ENCODE results near the gene HIBCH.
"Not testable (repeated sequence)": the region's sequence is repeated elsewhere in the genome, so short reads cannot be mapped to it uniquely, and the experiment has no call there.

The HIBCH gene

DNA sequence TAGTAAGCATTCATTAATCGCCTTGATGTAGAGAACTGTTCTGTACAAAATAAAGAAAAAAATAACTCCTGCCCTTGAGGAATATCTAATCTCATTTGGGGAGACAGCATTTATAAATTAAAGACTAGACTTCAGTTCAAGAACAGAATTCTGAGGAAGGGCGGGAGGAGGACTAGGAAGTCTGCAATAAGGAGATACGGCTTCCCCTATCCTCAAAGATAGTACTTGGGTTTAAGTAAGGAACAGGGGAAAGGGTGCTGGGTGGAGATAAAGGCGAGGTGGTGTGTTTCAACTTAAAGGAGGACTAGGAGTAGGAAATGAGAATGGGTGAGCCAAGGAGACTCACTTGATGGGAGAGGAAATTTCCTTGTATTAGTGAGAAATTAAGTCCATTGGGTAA is 135.2 kb downstream of the HIBCH start:
- no peak for DNase-seq

DNA sequence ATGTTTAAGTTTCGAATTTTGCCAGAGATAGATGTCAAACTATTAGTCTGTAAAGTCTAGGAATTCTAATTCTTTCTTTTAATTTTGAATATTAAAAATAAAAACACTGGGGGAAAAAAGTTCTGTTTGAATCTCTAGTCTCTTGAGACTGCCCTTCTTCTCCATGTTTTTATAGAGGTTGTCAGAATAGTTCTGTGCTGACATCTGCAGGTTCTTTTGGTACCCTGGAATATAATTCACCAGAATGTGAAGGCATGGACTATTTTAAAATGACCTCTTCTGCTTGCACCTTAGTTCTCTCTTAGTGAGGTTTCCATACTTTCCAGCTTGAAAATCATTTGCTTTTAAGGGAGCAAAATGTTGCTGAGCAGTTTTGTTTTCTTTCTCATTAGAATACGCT is 136.1 kb downstream of the HIBCH start:
- DNase-seq, result no peak

GRCh38 chr2:190182071-190182524 is 137.5 kb downstream of the HIBCH start:
- no peak for DNase-seq

- DNase-seq, result no peak
These were observed 138.4 kb downstream of the HIBCH start for GRCh38 chr2:190181123-190181669.

DNA sequence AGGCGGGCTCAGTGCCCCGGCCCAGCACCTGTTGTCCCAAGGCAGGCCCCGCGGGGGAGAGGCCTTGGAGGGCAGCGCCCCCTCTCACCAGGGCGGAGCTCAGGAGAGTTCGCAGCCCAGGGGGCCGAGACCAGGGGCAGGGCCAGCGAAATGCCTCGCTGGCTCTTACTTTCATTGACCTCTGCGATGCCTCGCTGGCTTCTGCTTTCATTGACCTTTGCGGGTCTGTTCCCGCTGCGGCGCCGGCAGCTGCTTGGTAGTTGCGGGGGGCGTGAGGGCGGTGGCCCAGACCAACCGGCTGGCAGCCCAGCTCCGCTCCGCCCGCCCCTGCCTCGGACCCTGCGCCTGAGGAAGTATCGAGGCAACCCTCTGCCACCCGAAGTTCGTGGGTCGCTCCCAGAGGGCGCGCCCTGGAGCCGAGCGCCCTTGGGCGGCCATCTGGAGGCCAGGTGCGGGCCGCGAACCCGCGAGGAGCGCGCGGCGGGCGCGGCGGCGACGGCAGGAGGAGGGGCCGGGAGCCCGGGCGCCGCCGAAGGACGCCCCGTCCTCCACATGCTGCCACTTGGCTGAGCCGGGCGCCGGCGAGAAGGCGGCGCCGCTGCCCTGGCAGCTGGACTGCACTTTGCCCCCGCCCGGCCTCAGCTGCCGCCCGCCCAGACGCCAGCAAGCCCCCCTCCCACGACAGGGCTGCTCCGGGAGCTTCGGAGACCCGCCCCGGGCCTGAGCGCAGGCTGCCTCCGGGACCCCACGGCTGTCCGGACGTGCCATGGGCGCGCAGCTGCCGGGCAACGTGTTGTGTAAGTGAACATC is 139.1 kb downstream of the HIBCH start:
- DNase-seq, result peak in 1 of 2 experiments; percentile 38

- DNase-seq, result no peak
These were observed 139.8 kb downstream of the HIBCH start for GRCh38 chr2:190179754-190180312.

- no peak for DNase-seq
These were observed 141.4 kb downstream of the HIBCH start for GRCh38 chr2:190178066-190178722.

DNA sequence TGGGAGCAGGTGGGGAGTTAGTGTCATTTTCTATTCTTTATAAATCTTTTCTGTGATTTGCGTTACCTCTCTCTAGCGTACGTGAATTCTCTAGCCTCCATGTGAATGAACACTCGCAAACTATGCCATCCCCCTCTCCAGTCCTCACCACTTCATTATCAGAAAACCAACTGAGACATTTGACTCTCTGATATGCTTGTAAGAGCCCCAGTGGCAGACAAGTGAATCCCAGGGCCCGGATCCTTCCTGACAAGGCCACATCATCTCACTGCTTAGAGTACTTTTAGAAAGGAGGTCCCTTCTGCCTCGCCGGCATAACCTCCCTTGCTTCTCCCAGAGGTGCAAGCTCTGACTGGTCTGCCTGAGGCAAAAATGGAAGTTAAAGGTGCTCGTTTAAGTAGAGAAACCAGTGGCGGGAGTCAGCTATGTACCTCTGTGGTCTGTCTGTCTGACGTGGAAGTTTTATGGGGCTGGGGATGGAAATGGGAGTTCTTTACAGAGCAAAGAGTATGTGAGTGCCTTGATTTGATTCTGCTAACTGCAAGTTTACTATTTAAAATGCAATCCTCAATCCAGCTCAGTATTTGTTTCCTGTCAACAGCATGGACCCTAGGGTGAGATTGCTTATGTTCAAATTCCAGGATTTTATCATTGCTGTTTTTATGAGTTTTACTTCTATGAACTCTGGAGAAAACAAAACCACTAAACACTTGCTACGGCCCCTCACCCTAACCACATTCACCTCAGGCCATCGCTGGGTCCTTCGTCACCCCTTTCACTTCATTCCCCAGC is 142.2 kb downstream of the HIBCH start:
- no peak for DNase-seq

DNA sequence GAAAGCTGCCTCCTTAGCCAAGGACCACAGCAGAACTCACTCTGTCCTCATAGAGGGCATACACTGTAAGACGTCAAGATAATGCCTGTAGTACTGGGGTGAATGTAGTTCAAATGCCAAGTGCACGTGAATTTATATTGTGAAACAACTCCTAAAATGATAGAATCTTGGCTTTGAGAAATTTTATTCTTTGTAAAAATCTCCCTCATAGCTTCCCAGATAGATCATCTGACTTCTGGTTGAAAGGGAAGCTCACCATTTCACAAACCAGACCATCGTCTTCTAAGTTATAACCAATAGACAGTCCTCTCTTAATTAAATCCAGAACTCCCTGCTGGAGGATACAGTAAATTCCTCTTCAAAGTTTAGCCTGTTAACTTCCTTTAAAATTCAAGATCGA is 146.2 kb downstream of the HIBCH start:
- no peak for DNase-seq

DNA sequence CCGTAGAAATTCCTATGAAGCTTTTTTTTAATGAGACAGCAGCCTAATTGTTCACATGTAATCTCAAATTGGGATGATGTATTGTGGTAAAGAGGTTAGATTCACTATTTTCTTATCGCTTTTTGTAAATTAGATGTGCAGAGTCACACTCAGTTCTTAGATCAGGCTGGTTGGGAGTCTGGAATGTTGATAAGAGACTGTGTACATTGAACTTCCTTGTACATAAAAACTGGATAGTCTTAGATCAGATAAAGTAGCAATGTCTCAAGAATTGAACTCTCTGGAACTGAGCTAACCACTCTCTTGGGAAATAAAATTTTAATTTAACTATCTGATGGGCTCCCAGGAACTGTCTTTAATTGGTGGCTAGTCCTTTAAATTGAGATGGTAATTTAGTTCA is 149.0 kb downstream of the HIBCH start:
- no peak for DNase-seq

DNA sequence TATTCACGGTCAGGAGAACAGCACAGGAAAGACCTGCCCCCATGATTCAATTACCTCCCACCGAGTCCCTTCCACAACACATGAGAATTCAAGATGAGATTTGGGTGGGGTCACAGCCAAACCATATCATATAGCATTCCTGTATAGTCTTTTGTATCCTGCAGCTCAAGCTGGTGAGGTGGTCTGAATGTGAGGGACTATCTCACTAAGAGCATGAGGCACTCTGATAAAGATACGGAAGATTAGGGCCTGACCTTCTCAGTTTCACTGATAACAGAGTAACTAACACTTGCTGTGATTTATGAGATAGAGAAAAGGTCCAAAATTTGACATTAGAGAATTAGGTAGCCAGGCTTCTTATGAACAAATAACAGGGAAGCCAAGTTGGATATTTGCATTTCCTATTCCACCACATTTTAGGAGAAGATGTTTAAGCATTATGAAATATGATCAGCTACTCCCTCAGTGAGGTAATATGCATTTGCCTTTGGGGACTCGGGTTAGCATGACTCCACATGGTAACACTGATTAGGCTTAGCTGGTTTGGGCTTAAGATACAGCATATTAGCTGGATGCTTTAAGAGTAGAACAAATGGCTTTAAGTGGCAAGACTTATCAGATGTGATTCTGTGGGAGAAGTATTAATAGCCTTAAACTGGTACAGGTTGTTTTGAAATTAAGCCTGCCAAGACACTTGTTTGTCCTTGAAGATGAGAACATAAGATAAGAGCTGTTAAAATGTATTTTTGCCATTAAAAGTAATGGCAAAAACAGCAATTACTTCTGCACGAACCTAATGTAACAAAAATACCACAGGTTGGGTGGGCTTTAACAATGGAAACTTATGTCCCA is 150.2 kb downstream of the HIBCH start:
- no peak for DNase-seq

- no peak for DNase-seq
These were observed 151.9 kb downstream of the HIBCH start for GRCh38 chr2:190167702-190168101.

DNA sequence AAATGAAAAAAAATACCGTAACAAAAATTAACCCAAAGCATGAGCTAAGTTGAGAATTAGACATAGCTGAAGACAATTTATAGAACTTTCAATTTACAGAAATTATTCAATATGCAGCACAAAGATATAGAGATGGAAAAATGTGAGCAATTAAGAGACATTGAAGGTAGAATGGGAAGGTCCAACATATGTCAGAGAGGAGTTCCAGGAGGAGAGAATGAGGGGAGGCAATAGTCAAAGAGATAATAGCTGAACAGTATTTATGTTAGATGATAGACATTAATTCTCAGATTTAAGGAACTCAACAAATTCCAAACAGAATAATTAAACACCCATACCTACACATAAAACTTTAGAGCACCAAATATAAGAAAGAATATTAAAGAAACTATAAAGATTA is 154.1 kb downstream of the HIBCH start:
- DNase-seq, result no peak

GRCh38 chr2:190162851-190163250 is 156.8 kb downstream of the HIBCH start:
- DNase-seq, result no peak

DNA sequence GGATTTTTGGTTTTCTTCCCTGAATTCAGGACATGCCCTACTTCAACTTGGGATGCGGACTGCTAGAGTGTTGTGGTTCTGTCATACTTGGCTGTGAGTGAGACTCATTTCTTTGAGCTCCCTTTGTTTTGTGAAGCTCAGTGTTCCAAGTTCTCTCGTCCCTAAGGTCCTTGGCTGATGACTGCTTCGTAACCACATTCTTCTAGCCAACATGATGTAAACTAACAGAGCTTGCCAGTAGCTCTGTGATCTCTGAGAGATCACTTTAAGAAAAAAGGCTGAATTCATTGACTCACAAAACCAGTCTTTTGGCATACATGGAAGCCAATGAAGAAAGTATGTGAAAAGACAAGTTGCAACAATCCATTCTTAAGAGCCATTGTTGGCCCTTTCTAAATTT is 160.2 kb downstream of the HIBCH start:
- DNase-seq, result peak in 1 of 2 experiments; percentile 24

DNA sequence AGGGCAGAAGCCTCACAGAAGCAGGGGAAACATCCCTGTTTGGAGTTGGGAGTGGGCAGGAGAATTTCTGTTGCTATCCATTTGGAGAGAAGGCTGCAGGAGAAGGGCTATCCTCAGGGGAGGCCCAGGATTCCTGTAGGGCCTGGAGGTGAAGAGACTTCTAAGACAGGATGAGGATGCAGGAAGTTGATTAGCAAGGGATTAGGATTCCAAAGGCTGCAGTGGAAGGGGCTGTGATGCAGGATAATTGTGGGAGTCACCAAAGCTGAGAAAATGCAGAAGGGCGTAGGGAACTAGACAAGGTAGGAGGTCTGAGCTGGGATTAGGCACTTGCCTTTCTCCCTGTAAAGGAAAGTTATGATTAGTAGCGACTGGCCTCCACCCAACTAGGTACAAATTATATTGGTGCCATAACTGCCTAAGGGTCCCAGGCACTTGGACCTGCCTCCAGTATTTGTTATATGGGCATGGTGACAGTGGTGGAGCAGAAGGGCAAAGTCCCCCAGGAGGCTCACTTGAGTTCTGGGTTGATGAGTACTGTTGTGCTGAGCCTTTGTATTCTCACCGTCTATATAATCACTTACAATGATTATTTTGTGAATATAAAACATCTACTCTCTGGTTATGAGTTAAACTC is 160.7 kb downstream of the HIBCH start:
- DNase-seq, result no peak

DNA sequence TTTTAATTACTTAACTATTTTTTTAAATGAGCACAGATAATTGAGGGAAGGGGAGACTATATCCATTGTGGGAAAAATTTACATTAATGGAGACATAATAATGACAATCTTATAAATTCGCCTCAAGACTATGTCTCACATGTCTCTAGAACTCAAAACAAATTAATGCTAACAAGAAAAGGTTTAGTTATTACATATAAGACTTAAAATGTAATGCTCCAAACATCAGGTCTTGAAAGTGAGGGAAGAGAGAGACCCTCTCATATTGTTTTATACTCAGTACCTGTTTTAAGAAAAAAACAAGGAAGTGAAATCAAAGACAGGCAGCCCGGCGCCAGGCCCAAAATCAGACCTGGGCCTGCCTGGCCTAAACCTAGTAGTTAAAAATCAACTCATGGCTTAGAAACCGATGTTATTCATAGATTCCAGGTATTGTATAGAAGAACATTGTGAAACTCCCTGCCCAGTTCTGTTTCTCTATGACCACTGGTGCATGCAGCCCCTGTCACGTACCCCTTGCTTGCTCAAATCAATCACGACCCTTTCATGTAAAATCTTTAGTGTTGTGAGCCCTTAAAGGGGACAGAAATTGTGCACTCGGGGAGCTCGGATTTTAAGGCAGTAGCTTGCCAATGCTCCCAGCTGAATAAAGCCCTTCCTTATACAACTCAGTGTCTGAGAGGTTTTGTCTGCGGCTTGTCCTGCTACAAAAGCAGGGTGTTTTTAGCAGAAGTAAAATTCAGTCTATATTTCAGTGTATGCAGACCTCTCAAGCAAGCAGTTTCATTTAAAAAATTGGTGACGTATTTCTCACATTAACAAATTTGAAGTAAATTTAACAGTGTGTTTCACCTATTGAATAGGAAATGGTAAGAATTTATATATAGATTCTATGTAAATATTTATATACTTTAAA is 161.8 kb downstream of the HIBCH start:
- not testable (repeated sequence) for DNase-seq

- DNase-seq, result no peak
These were observed 163.0 kb downstream of the HIBCH start for GRCh38 chr2:190156530-190157212.

Data from NCI-H446 (cell line).